Neural cell (in vitro differentiated cells): ENCODE data around the gene IL36G. TPM values are rescaled to one million over a fixed set of nuclear protein-coding genes. Genes with fewer than 3 reads are reported as not detected.

Source experiments
- H2AFZ ChIP-seq: fragments of 200-600, 300-800 bp; sonication (generic), shearing (Covaris generic); 2 replicates; pipeline ENCODE4 v1.6.0; 2014; ENCODE audit warnings: low read depth, mild to moderate bottlenecking, antibody characterized with exemption, low read length, moderate library complexity
- H3F3A ChIP-seq: fragments of 200-600 bp; shearing (Covaris generic); 2 replicates; pipeline ENCODE4 v1.6.1; 2016; ENCODE audit warnings: mild to moderate bottlenecking, moderate library complexity, mixed read lengths, antibody characterized with exemption, low read length; ENCODE audit not compliant: insufficient read depth, poor library complexity, severe bottlenecking
- H3K27ac ChIP-seq: fragments of 200-600, 300-800 bp; sonication (generic), shearing (Covaris generic); 2 replicates; pipeline ENCODE4 v1.5.1; 2014; ENCODE audit warnings: mild to moderate bottlenecking, low read length, moderate library complexity
- H3K27me3 ChIP-seq: fragments of 300-800, 200-600 bp; sonication (generic), shearing (Covaris generic); 2 replicates; pipeline ENCODE4 v1.6.0; 2014; ENCODE audit warnings: mild to moderate bottlenecking, low read depth, low read length, moderate library complexity; ENCODE audit not compliant: insufficient read depth
- H3K36me3 ChIP-seq: fragments of 300-800, 200-600 bp; sonication (generic), shearing (Covaris generic); 2 replicates; pipeline ENCODE4 v1.5.1; 2014; ENCODE audit warnings: mild to moderate bottlenecking, antibody characterized with exemption, low read length, moderate library complexity; ENCODE audit not compliant: insufficient read depth
- H3K4me2 ChIP-seq: fragments of 300-800, 200-600 bp; sonication (generic), shearing (Covaris generic); 2 replicates; pipeline ENCODE4 v1.6.0; 2014; ENCODE audit warnings: mild to moderate bottlenecking, low read length
- H3K4me3 ChIP-seq: fragments of 300-800, 200-600 bp; sonication (generic), shearing (Covaris generic); 2 replicates; pipeline ENCODE4 v1.5.1; 2014; ENCODE audit warnings: mild to moderate bottlenecking, low read length, moderate library complexity
- H3K79me2 ChIP-seq: fragments of 200-600 bp; shearing (Covaris generic); replicated peaks from 2 replicates; pipeline ENCODE4 v1.6.0; 2014; ENCODE audit warnings: mild to moderate bottlenecking, low read length, moderate library complexity; ENCODE audit not compliant: insufficient read depth
- H3K9ac ChIP-seq: fragments of 300-800, 200-600 bp; sonication (generic), shearing (Covaris generic); 2 replicates; pipeline ENCODE4 v1.6.1; 2016; ENCODE audit warnings: mild to moderate bottlenecking, low read length, mixed read lengths
- H3K9me2 ChIP-seq: fragments of 200-600 bp; shearing (Covaris generic); 2 replicates; pipeline ENCODE4 v1.6.1; 2016; ENCODE audit warnings: mild to moderate bottlenecking, low read length, mixed read lengths; ENCODE audit not compliant: insufficient read depth
- H3K9me3 ChIP-seq: fragments of 200-600, 300-800 bp; sonication (generic), shearing (Covaris generic); 2 replicates; pipeline ENCODE4 v1.6.1; 2016; ENCODE audit warnings: mild to moderate bottlenecking, mixed run types, low read length, moderate library complexity, mixed read lengths
- H4K20me1 ChIP-seq: fragments of 200-600 bp; shearing (Covaris generic); 2 replicates; pipeline ENCODE4 v1.6.1; 2016; ENCODE audit warnings: mild to moderate bottlenecking, mixed run types; ENCODE audit not compliant: insufficient read depth
- CTCF ChIP-seq: fragments of 450-650 bp; IDR thresholded peaks from 2 replicates; pipeline ENCODE4 v1.5.1; 2014; ENCODE audit warnings: antibody characterized with exemption, mild to moderate bottlenecking, moderate library complexity; ENCODE audit not compliant: poor library complexity, severe bottlenecking
- EP300 ChIP-seq: fragments of 450-650 bp; conservative IDR thresholded peaks from 2 replicates; pipeline ENCODE4 v1.6.1; 2014; ENCODE audit warnings: antibody characterized with exemption, mild to moderate bottlenecking, moderate library complexity; ENCODE audit not compliant: poor library complexity, severe bottlenecking
- EZH2 ChIP-seq: fragments of 200-600, 300-800 bp; shearing (Covaris generic), sonication (generic); IDR thresholded peaks from 2 replicates; pipeline ENCODE4 v1.6.1; 2014; ENCODE audit warnings: antibody characterized with exemption, low read length, borderline replicate concordance, mild to moderate bottlenecking; ENCODE audit not compliant: insufficient read depth, poor library complexity, severe bottlenecking
- MXI1 ChIP-seq: fragments of 450-650 bp; conservative IDR thresholded peaks from 2 replicates; pipeline ENCODE4 v1.6.1; 2014; ENCODE audit warnings: antibody characterized with exemption, mild to moderate bottlenecking; ENCODE audit not compliant: poor library complexity, severe bottlenecking
- POLR2AphosphoS5 ChIP-seq: IDR thresholded peaks from 2 replicates; pipeline ENCODE4 v1.6.1; 2012
- RAD21 ChIP-seq: fragments of 450-650 bp; conservative IDR thresholded peaks from 2 replicates; pipeline ENCODE4 v1.6.1; 2014; ENCODE audit warnings: antibody characterized with exemption, mild to moderate bottlenecking, moderate library complexity
- REST ChIP-seq: IDR thresholded peaks from 2 replicates; pipeline ENCODE4 v1.6.1; 2012; ENCODE audit warnings: borderline replicate concordance
- SMC3 ChIP-seq: fragments of 450-650 bp; conservative IDR thresholded peaks from 2 replicates; pipeline ENCODE4 v1.6.1; 2014; ENCODE audit warnings: antibody characterized with exemption, mild to moderate bottlenecking, moderate library complexity; ENCODE audit not compliant: poor library complexity
- TAF1 ChIP-seq: IDR thresholded peaks from 2 replicates; pipeline ENCODE4 v1.6.1; 2012; ENCODE audit warnings: low read depth
- polyA plus RNA-seq: library from polyadenylated mRNA; depleted of rRNA; stranded (reverse); fragments of >200 nt; gene quantifications from 2 replicates; pipeline ENCODE4 v1.2.3, GENCODE V29; 2014

The IL36G gene
- polyA plus RNA-seq, 1 donor from 2014 or later, result not detected

- Histone ChIP-seq H3F3A (no peaks in the 10 kb centered on the region), H4K20me1 (no peaks in the 10 kb centered on the region), H3K9ac (no peak overlapping the region), H3K36me3 (no peaks in the 10 kb centered on the region), H3K4me2 (no peak overlapping the region), H3K79me2 (no peaks in the 10 kb centered on the region), H3K4me3 (no peak overlapping the region), H3K9me2 (no peaks in the 10 kb centered on the region), H3K27me3 (no peaks in the 10 kb centered on the region), H2AFZ (no peak overlapping the region), H3K9me3 (no peaks in the 10 kb centered on the region), H3K27ac (no peak overlapping the region)
- TF ChIP-seq EP300 (no peak), CTCF (no peak), MXI1 (no peak), SMC3 (no peak), POLR2AphosphoS5 (no peak), TAF1 (no peak), RAD21 (no peak), EZH2 (no peak), REST (no peak)
Measured at GRCh38 chr2:113025737-113026136, 47.9 kb downstream of the IL36G start.

GRCh38 chr2:113027691-113028090 lies 49.9 kb downstream of the IL36G start:
- Histone ChIP-seq H3K9ac (no peak overlapping the region), H3K9me2 (no peaks in the 10 kb centered on the region), H3K79me2 (no peaks in the 10 kb centered on the region), H3K9me3 (no peaks in the 10 kb centered on the region), H4K20me1 (no peaks in the 10 kb centered on the region), H2AFZ (no peak overlapping the region), H3K36me3 (no peaks in the 10 kb centered on the region), H3K27ac (no peak overlapping the region), H3K27me3 (no peaks in the 10 kb centered on the region), H3K4me3 (no peak overlapping the region), H3F3A (no peaks in the 10 kb centered on the region), H3K4me2 (no peak overlapping the region)
- TF ChIP-seq EZH2, result no peak
- TF ChIP-seq REST, result no peak
- TF ChIP-seq EP300, result no peak
- TF ChIP-seq POLR2AphosphoS5, result no peak
- no peak for TF ChIP-seq SMC3
- no peak for TF ChIP-seq MXI1
